ENCODE data around the gene SH3PXD2A.

DNA sequence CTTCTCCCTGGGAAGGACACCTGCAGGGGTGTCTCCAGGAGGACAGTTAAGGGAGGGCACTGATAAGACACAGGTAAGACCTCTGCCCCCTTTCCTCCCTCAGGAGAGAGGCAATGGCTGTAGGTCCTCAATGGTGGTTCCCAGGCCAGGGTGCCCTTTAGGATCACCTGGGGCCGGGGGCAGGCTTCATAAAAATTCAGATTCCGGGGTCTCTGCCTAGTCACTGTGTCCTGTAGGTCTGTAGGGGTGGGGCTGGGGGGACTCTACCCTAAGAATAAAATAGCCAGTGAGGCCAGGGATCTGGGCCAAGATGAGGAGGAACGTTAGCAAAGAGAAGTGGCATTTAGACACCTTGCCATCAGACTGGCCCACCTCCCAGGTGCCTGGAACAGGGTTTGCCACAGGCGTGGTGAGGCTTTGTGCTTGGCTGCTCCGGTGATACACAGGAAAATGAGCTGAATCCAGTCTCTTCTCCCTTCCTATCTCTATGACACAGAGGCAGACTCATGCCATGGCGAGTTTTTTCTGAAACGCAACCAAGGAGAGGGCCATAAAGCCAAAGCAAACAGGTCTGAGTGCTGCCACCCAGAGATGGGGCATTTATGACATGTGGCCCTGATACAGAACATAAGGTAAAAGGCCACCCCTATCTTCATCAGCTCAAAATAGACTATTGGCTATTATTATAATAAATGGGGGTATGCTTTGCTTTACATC, 52.6 kb downstream of the SH3PXD2A start:
- TF ChIP-seq, protein P1, sequence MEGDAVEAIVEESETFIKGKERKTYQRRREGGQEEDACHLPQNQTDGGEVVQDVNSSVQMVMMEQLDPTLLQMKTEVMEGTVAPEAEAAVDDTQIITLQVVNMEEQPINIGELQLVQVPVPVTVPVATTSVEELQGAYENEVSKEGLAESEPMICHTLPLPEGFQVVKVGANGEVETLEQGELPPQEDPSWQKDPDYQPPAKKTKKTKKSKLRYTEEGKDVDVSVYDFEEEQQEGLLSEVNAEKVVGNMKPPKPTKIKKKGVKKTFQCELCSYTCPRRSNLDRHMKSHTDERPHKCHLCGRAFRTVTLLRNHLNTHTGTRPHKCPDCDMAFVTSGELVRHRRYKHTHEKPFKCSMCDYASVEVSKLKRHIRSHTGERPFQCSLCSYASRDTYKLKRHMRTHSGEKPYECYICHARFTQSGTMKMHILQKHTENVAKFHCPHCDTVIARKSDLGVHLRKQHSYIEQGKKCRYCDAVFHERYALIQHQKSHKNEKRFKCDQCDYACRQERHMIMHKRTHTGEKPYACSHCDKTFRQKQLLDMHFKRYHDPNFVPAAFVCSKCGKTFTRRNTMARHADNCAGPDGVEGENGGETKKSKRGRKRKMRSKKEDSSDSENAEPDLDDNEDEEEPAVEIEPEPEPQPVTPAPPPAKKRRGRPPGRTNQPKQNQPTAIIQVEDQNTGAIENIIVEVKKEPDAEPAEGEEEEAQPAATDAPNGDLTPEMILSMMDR (IDR thresholded peaks at IDR 0.05), result no peak
- no peak for TF ChIP-seq POLR2A (IDR thresholded peaks at IDR 0.05)
